Ramos (cell line): ENCODE results near the gene HSPA2.
"Not testable (repeated sequence)": the region's sequence is repeated elsewhere in the genome, so short reads cannot be mapped to it uniquely, and the experiment has no call there.

ENCODE experiments used
- in situ Hi-C: fragments of 300-500 bp; cut with MboI; formaldehyde crosslinking; loops from one replicate; pipeline ENCODE4 v1.14.3; 2022; ENCODE audit warnings: low sequenced_read_pairs; ENCODE audit not compliant: unreplicated experiment

HSPA2 gene

GRCh38 chr14:64510825-64511671, 29.5 kb upstream of the HSPA2 start:
- in situ Hi-C loops: no loop called here

- in situ Hi-C loops: no loop called here
Measured at GRCh38 chr14:64513271-64513670, 27.3 kb upstream of the HSPA2 start.

GRCh38 chr14:64515053-64515452, 25.5 kb upstream of the HSPA2 start:
- in situ Hi-C loops: no loop called here

- in situ Hi-C loops: no loop called here
Measured at GRCh38 chr14:64516969-64517368, 23.6 kb upstream of the HSPA2 start.

GRCh38 chr14:64517667-64518066, 22.9 kb upstream of the HSPA2 start:
- in situ Hi-C loops: not testable (repeated sequence)

GRCh38 chr14:64518229-64518628, 22.3 kb upstream of the HSPA2 start:
- in situ Hi-C loops: no loop called here

- in situ Hi-C loops: no loop called here
Measured at GRCh38 chr14:64520699-64521098, 19.8 kb upstream of the HSPA2 start.

- in situ Hi-C loops: no loop called here
Measured at GRCh38 chr14:64522591-64523355, 17.8 kb upstream of the HSPA2 start.

GRCh38 chr14:64525354-64525753, 15.2 kb upstream of the HSPA2 start:
- in situ Hi-C loops: no loop called here

GRCh38 chr14:64531567-64531966, 9.0 kb upstream of the HSPA2 start:
- in situ Hi-C loops: no loop called here

- in situ Hi-C loops: no loop called here
Measured at GRCh38 chr14:64536488-64537245, 3.9 kb upstream of the HSPA2 start.

GRCh38 chr14:64541261-64541971, 875 bp downstream of the HSPA2 start:
- in situ Hi-C loops: no loop called here

GRCh38 chr14:64541972-64542835, 1.7 kb downstream of the HSPA2 start:
- in situ Hi-C loops: no loop called here

- in situ Hi-C loops: no loop called here
Measured at GRCh38 chr14:64542836-64543201, 2.3 kb downstream of the HSPA2 start.

- in situ Hi-C loops: no loop called here
Measured at GRCh38 chr14:64544607-64545312, 4.2 kb downstream of the HSPA2 start.

GRCh38 chr14:64549016-64549415, 8.5 kb downstream of the HSPA2 start:
- in situ Hi-C loops: no loop called here

GRCh38 chr14:64549791-64550620, 9.5 kb downstream of the HSPA2 start, which contains the start of gene PPP1R36:
TSS of gene PPP1R36 (plus strand) at chr14:64549961. CDS start at chr14:64549998, 37 bp downstream.
- in situ Hi-C loops: no loop called here
